Measurements from ENCODE around the gene PCDHB14. TPM values are rescaled to one million over a fixed set of nuclear protein-coding genes. Genes with fewer than 3 reads are reported as not detected.
"Not testable (repeated sequence)": the region's sequence is repeated elsewhere in the genome, so short reads cannot be mapped to it uniquely, and the experiment has no call there.

PCDHB14 gene
- total RNA-seq, 1 donor from 2014 or later = 3.0 TPM

- DNase-seq; H3K4me3 ChIP-seq; intact Hi-C loops (cut with DNase I); H3K27ac ChIP-seq; H3K36me3 ChIP-seq; H3K27me3 ChIP-seq; H3K9me3 ChIP-seq; H3K4me1 ChIP-seq: not testable (repeated sequence)
- peak; percentile 73 for ATAC-seq
- TF ChIP-seq, protein P1, sequence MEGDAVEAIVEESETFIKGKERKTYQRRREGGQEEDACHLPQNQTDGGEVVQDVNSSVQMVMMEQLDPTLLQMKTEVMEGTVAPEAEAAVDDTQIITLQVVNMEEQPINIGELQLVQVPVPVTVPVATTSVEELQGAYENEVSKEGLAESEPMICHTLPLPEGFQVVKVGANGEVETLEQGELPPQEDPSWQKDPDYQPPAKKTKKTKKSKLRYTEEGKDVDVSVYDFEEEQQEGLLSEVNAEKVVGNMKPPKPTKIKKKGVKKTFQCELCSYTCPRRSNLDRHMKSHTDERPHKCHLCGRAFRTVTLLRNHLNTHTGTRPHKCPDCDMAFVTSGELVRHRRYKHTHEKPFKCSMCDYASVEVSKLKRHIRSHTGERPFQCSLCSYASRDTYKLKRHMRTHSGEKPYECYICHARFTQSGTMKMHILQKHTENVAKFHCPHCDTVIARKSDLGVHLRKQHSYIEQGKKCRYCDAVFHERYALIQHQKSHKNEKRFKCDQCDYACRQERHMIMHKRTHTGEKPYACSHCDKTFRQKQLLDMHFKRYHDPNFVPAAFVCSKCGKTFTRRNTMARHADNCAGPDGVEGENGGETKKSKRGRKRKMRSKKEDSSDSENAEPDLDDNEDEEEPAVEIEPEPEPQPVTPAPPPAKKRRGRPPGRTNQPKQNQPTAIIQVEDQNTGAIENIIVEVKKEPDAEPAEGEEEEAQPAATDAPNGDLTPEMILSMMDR (IDR thresholded peaks at IDR 0.05) = peak; percentile 19
Measured at GRCh38 chr5:141213656-141214339, 9.3 kb upstream of the PCDHB14 start, which contains the start of gene PCDHB13. Gene PCDHB13, plus strand, starts transcription at chr5:141213919. Its CDS starts 205 bp downstream, at chr5:141214124.

- H3K9me3 ChIP-seq; DNase-seq; ATAC-seq; H3K36me3 ChIP-seq; H3K4me3 ChIP-seq; intact Hi-C loops (cut with DNase I); H3K27me3 ChIP-seq; H3K4me1 ChIP-seq; H3K27ac ChIP-seq: not testable (repeated sequence)
Measured at GRCh38 chr5:141214583-141214982, 8.6 kb upstream of the PCDHB14 start.

GRCh38 chr5:141215504-141215903, 7.6 kb upstream of the PCDHB14 start:
- peaks cover 14% of the 10 kb centered on the region for H3K9me3 ChIP-seq

GRCh38 chr5:141216035-141216434, 7.1 kb upstream of the PCDHB14 start:
- ATAC-seq; H3K27ac ChIP-seq; H3K4me3 ChIP-seq; H3K36me3 ChIP-seq; DNase-seq; intact Hi-C loops (cut with DNase I); H3K4me1 ChIP-seq; H3K27me3 ChIP-seq: not testable (repeated sequence)
- peaks cover 12% of the 10 kb centered on the region for H3K9me3 ChIP-seq

More at GRCh38 chr5:141215504-141215903, 7.6 kb upstream of the PCDHB14 start:
- H3K4me1 ChIP-seq; H3K27me3 ChIP-seq; H3K27ac ChIP-seq; DNase-seq; H3K36me3 ChIP-seq; H3K4me3 ChIP-seq; ATAC-seq; intact Hi-C loops (cut with DNase I): not testable (repeated sequence)

DNA sequence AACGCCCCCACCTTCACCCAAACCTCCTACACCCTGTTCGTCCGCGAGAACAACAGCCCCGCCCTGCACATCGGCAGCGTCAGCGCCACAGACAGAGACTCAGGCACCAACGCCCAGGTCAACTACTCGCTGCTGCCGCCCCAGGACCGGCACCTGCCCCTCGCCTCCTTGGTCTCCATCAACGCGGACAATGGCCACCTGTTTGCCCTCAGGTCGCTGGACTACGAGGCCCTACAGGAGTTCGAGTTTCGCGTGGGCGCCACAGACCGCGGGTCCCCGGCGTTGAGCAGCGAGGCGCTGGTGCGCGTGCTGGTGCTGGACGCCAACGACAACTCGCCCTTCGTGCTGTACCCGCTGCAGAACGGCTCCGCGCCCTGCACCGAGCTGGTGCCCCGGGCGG, 1.7 kb downstream of the PCDHB14 start:
- H3K9me3 ChIP-seq; H3K27me3 ChIP-seq; H3K4me1 ChIP-seq; H3K36me3 ChIP-seq; ATAC-seq; H3K4me3 ChIP-seq; intact Hi-C loops (cut with DNase I); H3K27ac ChIP-seq; DNase-seq: not testable (repeated sequence)

DNA sequence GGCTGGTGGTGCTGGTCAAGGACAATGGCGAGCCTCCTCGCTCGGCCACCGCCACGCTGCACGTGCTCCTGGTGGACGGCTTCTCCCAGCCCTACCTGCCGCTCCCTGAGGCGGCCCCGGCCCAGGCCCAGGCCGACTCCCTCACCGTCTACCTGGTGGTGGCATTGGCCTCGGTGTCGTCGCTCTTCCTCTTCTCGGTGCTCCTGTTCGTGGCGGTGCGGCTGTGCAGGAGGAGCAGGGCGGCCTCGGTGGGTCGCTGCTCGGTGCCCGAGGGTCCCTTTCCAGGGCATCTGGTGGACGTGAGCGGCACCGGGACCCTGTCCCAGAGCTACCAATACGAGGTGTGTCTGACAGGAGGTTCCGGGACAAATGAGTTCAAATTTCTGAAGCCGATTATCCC, 2.3 kb downstream of the PCDHB14 start:
- DNase-seq; H3K9me3 ChIP-seq; ATAC-seq; H3K27me3 ChIP-seq; H3K4me1 ChIP-seq; H3K4me3 ChIP-seq; H3K27ac ChIP-seq; intact Hi-C loops (cut with DNase I); H3K36me3 ChIP-seq: not testable (repeated sequence)

- no peaks in the 10 kb centered on the region for H3K27me3 ChIP-seq
- intact Hi-C loops (cut with DNase I) = no loop called here
- TF ChIP-seq, protein P1 (IDR thresholded peaks at IDR 0.05) = peak; percentile 19
- ATAC-seq = no peak
- H3K27ac ChIP-seq = no peak overlapping the region
- peak overlapping the region; percentile 18 for H3K4me3 ChIP-seq
- peaks cover 46% of the 10 kb centered on the region for H3K9me3 ChIP-seq
- DNase-seq = no peak
- no peaks in the 10 kb centered on the region for H3K36me3 ChIP-seq
- no peaks in the 10 kb centered on the region for H3K4me1 ChIP-seq
Measured at GRCh38 chr5:141234109-141234667, 11.0 kb downstream of the PCDHB14 start.

- H3K4me3 ChIP-seq; H3K4me1 ChIP-seq; H3K27ac ChIP-seq; DNase-seq; H3K36me3 ChIP-seq; ATAC-seq; intact Hi-C loops (cut with DNase I); H3K27me3 ChIP-seq: not testable (repeated sequence)
- H3K9me3 ChIP-seq = peaks cover 55% of the 10 kb centered on the region
Measured at GRCh38 chr5:141235922-141236321, 12.8 kb downstream of the PCDHB14 start.

Data from upper lobe of right lung (tissue), 1 donor.